Neural progenitor cell (in vitro differentiated cells): Measurements from ENCODE around the gene SHLD2. TPM values are rescaled to one million over a fixed set of nuclear protein-coding genes. Genes with fewer than 3 reads are reported as not detected.
"Not testable (repeated sequence)": the region's sequence is repeated elsewhere in the genome, so short reads cannot be mapped to it uniquely, and the experiment has no call there.

Experiments used
- DNase-seq: peaks from one replicate; pipeline ENCODE4 v3.0.0-alpha.2; 2016; ENCODE audit warnings: low spot score
- H2AFZ ChIP-seq: fragments of 200-600 bp; sonication (generic); replicated peaks from 2 replicates; pipeline ENCODE4 v1.6.1; 2016; ENCODE audit warnings: antibody characterized with exemption
- H3F3A ChIP-seq: fragments of 200-600 bp; sonication (generic); 2 replicates; pipeline ENCODE4 v1.6.1; 2016; ENCODE audit warnings: antibody characterized with exemption, low read depth
- H3K27ac ChIP-seq: fragments of 200-600 bp; sonication (generic); 2 replicates; pipeline ENCODE4 v1.5.1; 2016; ENCODE audit warnings: mild to moderate bottlenecking
- H3K27me3 ChIP-seq: fragments of 200-600 bp; sonication (generic); 2 replicates; pipeline ENCODE4 v1.6.1; 2016; ENCODE audit warnings: mild to moderate bottlenecking, moderate library complexity
- H3K36me3 ChIP-seq: fragments of 200-600 bp; sonication (generic); 2 replicates; pipeline ENCODE4 v1.5.1; 2016
- H3K4me1 ChIP-seq: fragments of 200-600 bp; sonication (generic); 2 replicates; pipeline ENCODE4 v1.6.1; 2016; ENCODE audit warnings: mixed run types
- H3K4me2 ChIP-seq: fragments of 200-600 bp; sonication (generic); 2 replicates; pipeline ENCODE4 v1.6.1; 2016
- H3K4me3 ChIP-seq: fragments of 200-600 bp; sonication (generic); 2 replicates; pipeline ENCODE4 v1.5.1; 2016
- H3K79me2 ChIP-seq: fragments of 200-600 bp; sonication (generic); 2 replicates; pipeline ENCODE4 v1.6.1; 2016; ENCODE audit warnings: low read depth
- H3K9ac ChIP-seq: fragments of 200-600 bp; sonication (generic); 2 replicates; pipeline ENCODE4 v1.6.1; 2016
- H3K9me3 ChIP-seq: fragments of 200-600 bp; sonication (generic); 2 replicates; pipeline ENCODE4 v1.5.1; 2016; ENCODE audit warnings: low read depth
- H4K20me1 ChIP-seq: fragments of 200-600 bp; sonication (generic); 2 replicates; pipeline ENCODE4 v1.6.1; 2016; ENCODE audit warnings: low read depth
- H3K27ac Mint-ChIP-seq: 3 replicates; pipeline ENCODE4 v1.8.0; 2021; ENCODE audit warnings: mixed read lengths
- H3K27me3 Mint-ChIP-seq: 2 replicates; pipeline ENCODE4 v1.8.0; 2022; ENCODE audit warnings: low read depth, mild to moderate bottlenecking, inconsistent platforms, moderate library complexity, mixed read lengths; ENCODE audit not compliant: insufficient read depth
- H3K36me3 Mint-ChIP-seq: 3 replicates; pipeline ENCODE4 v1.8.0; 2021; ENCODE audit warnings: mixed read lengths
- H3K4me1 Mint-ChIP-seq: 3 replicates; pipeline ENCODE4 v1.8.0; 2021; ENCODE audit warnings: mixed read lengths
- H3K4me3 Mint-ChIP-seq: 3 replicates; pipeline ENCODE4 v1.8.0; 2021; ENCODE audit warnings: mild to moderate bottlenecking, moderate library complexity, mixed read lengths
- H3K9me3 Mint-ChIP-seq: 3 replicates; pipeline ENCODE4 v1.8.0; 2020; ENCODE audit warnings: mixed read lengths
- total RNA-seq: library from RNA; depleted of rRNA; stranded (reverse); fragments of >200 nt; gene quantifications from 2 replicates; pipeline ENCODE4 v1.2.3, GENCODE V29; 2015; ENCODE audit warnings: low replicate concordance

The SHLD2 gene
- total RNA-seq, 1 donor from 2014 or later, result 40.8 TPM

DNA sequence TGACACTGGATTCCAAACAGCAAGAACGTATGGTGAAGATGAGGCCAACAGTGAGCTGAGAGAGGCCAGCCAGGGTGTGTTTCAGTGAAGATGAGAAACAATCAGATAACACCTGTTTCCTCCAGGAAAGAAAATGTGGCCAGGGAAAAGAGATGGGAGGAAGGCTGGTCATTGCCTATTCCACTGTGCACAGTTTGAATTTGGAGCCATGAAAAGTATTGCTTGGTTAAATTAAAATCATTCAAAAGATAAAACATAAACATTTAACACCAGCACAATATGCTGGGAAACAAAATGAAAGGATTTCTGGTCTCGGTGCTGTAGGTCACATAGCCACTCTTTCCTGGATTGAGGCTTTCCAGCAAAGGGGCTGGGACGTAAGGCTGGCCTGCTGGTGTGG, 130.1 kb downstream of the SHLD2 start, which contains the start of gene NUTM2A:
Gene NUTM2A (plus strand): TSS at position 301 of the 400 bp plus-strand sequence. CDS start 383 bp downstream, outside the sequence.
- H3K9ac ChIP-seq, H3K27me3 ChIP-seq, DNase-seq, H3K9me3 Mint-ChIP-seq, H3K4me3 Mint-ChIP-seq, H3K36me3 Mint-ChIP-seq, H3K36me3 ChIP-seq, H4K20me1 ChIP-seq, H3K27me3 Mint-ChIP-seq, H3K9me3 ChIP-seq, H3K27ac ChIP-seq, H3K4me1 ChIP-seq, H3K4me2 ChIP-seq, H3K4me3 ChIP-seq, H2AFZ ChIP-seq, H3K79me2 ChIP-seq, H3F3A ChIP-seq, H3K4me1 Mint-ChIP-seq, H3K27ac Mint-ChIP-seq: not testable (repeated sequence)

- not testable (repeated sequence) for H4K20me1 ChIP-seq, H3K27ac Mint-ChIP-seq, H3K4me1 ChIP-seq, H3K4me3 ChIP-seq, H3K27me3 Mint-ChIP-seq, H2AFZ ChIP-seq, H3K9ac ChIP-seq, H3K9me3 Mint-ChIP-seq, H3F3A ChIP-seq, H3K27me3 ChIP-seq, DNase-seq, H3K79me2 ChIP-seq, H3K9me3 ChIP-seq, H3K4me1 Mint-ChIP-seq, H3K36me3 Mint-ChIP-seq, H3K4me3 Mint-ChIP-seq, H3K4me2 ChIP-seq, H3K27ac ChIP-seq, H3K36me3 ChIP-seq
Observed at GRCh38 chr10:87228247-87228646, 133.2 kb downstream of the SHLD2 start.

- not testable (repeated sequence) for H3K4me1 Mint-ChIP-seq, H3K9ac ChIP-seq, H2AFZ ChIP-seq, H3K27ac Mint-ChIP-seq, H3K4me2 ChIP-seq, H3K36me3 Mint-ChIP-seq, H3K27me3 ChIP-seq, H3K79me2 ChIP-seq, H3K36me3 ChIP-seq, H3K4me1 ChIP-seq, H3K27me3 Mint-ChIP-seq, H3K27ac ChIP-seq, DNase-seq, H3K4me3 ChIP-seq, H3K9me3 ChIP-seq, H3K9me3 Mint-ChIP-seq, H3K4me3 Mint-ChIP-seq, H4K20me1 ChIP-seq, H3F3A ChIP-seq
Observed at GRCh38 chr10:87229211-87229610, 134.2 kb downstream of the SHLD2 start.

- not testable (repeated sequence) for H3K27me3 ChIP-seq, H3K36me3 Mint-ChIP-seq, H3K9ac ChIP-seq, H3K27ac ChIP-seq, DNase-seq, H3K36me3 ChIP-seq, H2AFZ ChIP-seq, H3K4me3 ChIP-seq, H3K9me3 Mint-ChIP-seq, H3K9me3 ChIP-seq, H3F3A ChIP-seq, H3K27ac Mint-ChIP-seq, H3K4me1 ChIP-seq, H3K4me3 Mint-ChIP-seq, H3K27me3 Mint-ChIP-seq, H3K4me2 ChIP-seq, H3K79me2 ChIP-seq, H3K4me1 Mint-ChIP-seq, H4K20me1 ChIP-seq
Observed at GRCh38 chr10:87234854-87235253, 139.8 kb downstream of the SHLD2 start.

- H2AFZ ChIP-seq, H3K27me3 ChIP-seq, H3K4me3 ChIP-seq, H3K9ac ChIP-seq, H4K20me1 ChIP-seq, H3K4me1 ChIP-seq, H3K36me3 Mint-ChIP-seq, H3K27me3 Mint-ChIP-seq, H3K4me1 Mint-ChIP-seq, H3K9me3 ChIP-seq, H3K4me2 ChIP-seq, H3K9me3 Mint-ChIP-seq, DNase-seq, H3K36me3 ChIP-seq, H3K27ac ChIP-seq, H3K79me2 ChIP-seq, H3F3A ChIP-seq, H3K27ac Mint-ChIP-seq, H3K4me3 Mint-ChIP-seq: not testable (repeated sequence)
Observed at GRCh38 chr10:87237244-87237643, 142.2 kb downstream of the SHLD2 start.

DNA sequence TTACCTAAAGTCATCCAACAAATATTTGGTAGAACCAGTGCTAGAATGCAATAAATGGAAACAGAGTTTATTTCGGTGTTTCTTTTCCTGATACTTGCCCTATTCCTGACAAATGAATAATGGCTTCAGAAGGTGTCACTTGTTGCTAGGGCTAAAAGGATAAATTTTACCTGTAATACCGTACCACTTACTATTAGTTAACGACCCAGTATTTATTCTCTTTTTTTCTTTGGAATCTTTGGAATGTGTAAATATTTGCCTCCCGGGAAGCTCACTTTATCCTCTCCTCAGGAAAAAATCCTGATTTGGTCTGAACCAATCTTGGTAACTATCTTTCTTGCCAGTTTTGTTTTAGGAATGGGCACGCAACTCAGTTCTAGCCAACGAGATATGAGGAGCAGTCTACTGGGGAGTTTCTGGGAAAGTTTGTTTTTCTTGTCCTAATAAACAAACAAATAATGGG, 144.4 kb downstream of the SHLD2 start:
- H3K4me3 ChIP-seq, H3K27me3 ChIP-seq, H2AFZ ChIP-seq, H3K4me2 ChIP-seq, H3K9me3 Mint-ChIP-seq, H3K4me1 ChIP-seq, H3K4me3 Mint-ChIP-seq, H3K36me3 Mint-ChIP-seq, DNase-seq, H3K27ac Mint-ChIP-seq, H3K36me3 ChIP-seq, H3K9ac ChIP-seq, H4K20me1 ChIP-seq, H3K27ac ChIP-seq, H3F3A ChIP-seq, H3K79me2 ChIP-seq, H3K9me3 ChIP-seq, H3K4me1 Mint-ChIP-seq, H3K27me3 Mint-ChIP-seq: not testable (repeated sequence)

Other genes starting within 250 kb of the SHLD2 start
- gene MMRN2, start 137.6 kb upstream of the SHLD2 start, total RNA-seq, result 0.28 and 1.4 TPM in 2 replicates
- not detected in 2 replicates for gene SNCG, start 136.6 kb upstream of the SHLD2 start, total RNA-seq
- not detected in 2 replicates for gene ADIRF, start 126.7 kb upstream of the SHLD2 start, total RNA-seq
- not detected in 2 replicates for gene FAM25A, start 74.9 kb upstream of the SHLD2 start, total RNA-seq
- gene GLUD1, start 363 bp upstream of the SHLD2 start, total RNA-seq, result 174 and 181 TPM in 2 replicates
- 0.69 and 1.9 TPM in 2 replicates for gene NUTM2A, start 130.2 kb downstream of the SHLD2 start, total RNA-seq